ENCODE measurements around the gene SCAPER. TPM values are rescaled to one million over a fixed set of nuclear protein-coding genes. Genes with fewer than 3 reads are reported as not detected.

SCAPER gene
- polyA plus RNA-seq, 2 of the 4 experiments (the other 2 are of a cell fraction), result 4.9 to 5.5 TPM

- ChIA-PET POLR2A (interaction anchor here (1.1 kb wide), 1 partner anchor 9 kb away, joined by 4 read pairs; no protein-coding TSS in a partner anchor), CTCF (interaction anchor here (0.8 to 1.4 kb wide), 3 partner anchors 11 to 713 kb away, joined by 3 to 4 read pairs (median 3); partner anchors contain the start of gene RCN2)
- FAIRE-seq (no peak), ATAC-seq (peak; percentile 76 to 80), DNase-seq (ENCODE audit: low read depth in 1 of 2, low spot score in 1 of 2) (peak; percentile 46 to 49)
- TF ChIP-seq, protein P1, sequence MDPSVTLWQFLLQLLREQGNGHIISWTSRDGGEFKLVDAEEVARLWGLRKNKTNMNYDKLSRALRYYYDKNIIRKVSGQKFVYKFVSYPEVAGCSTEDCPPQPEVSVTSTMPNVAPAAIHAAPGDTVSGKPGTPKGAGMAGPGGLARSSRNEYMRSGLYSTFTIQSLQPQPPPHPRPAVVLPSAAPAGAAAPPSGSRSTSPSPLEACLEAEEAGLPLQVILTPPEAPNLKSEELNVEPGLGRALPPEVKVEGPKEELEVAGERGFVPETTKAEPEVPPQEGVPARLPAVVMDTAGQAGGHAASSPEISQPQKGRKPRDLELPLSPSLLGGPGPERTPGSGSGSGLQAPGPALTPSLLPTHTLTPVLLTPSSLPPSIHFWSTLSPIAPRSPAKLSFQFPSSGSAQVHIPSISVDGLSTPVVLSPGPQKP (IDR thresholded peaks at IDR 0.05; ENCODE audit: low read depth, low read length), result no peak
- TF ChIP-seq CTCF (IDR thresholded peaks at IDR 0.05) (no peak), PBX3 (IDR thresholded peaks at IDR 0.05) (no peak), POLR2AphosphoS2 (conservative IDR thresholded peaks at IDR 0.05; ENCODE audit: low read length) (no peak), MAZ (IDR thresholded peaks at IDR 0.05; ENCODE audit: borderline replicate concordance, low read depth, low read length) (no peak), KDM5A (IDR thresholded peaks at IDR 0.05) (no peak), RARB (CRISPR knock-in tag; IDR thresholded peaks at IDR 0.05) (no peak), HOXB13 (CRISPR knock-in tag; IDR thresholded peaks at IDR 0.05; ENCODE audit: low read depth) (no peak), ZC3H11A (IDR thresholded peaks at IDR 0.05) (no peak), HEYL (CRISPR knock-in tag; IDR thresholded peaks at IDR 0.05) (no peak), SMC3 (IDR thresholded peaks at IDR 0.05) (no peak), FOSB (CRISPR knock-in tag; IDR thresholded peaks at IDR 0.05) (no peak), BHLHE40 (IDR thresholded peaks at IDR 0.05; ENCODE audit: low read depth, low read length) (no peak)
- TF ChIP-seq, protein P2, sequence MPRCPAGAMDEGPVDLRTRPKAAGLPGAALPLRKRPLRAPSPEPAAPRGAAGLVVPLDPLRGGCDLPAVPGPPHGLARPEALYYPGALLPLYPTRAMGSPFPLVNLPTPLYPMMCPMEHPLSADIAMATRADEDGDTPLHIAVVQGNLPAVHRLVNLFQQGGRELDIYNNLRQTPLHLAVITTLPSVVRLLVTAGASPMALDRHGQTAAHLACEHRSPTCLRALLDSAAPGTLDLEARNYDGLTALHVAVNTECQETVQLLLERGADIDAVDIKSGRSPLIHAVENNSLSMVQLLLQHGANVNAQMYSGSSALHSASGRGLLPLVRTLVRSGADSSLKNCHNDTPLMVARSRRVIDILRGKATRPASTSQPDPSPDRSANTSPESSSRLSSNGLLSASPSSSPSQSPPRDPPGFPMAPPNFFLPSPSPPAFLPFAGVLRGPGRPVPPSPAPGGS (IDR thresholded peaks at IDR 0.05), result no peak
- TF ChIP-seq, protein P3, sequence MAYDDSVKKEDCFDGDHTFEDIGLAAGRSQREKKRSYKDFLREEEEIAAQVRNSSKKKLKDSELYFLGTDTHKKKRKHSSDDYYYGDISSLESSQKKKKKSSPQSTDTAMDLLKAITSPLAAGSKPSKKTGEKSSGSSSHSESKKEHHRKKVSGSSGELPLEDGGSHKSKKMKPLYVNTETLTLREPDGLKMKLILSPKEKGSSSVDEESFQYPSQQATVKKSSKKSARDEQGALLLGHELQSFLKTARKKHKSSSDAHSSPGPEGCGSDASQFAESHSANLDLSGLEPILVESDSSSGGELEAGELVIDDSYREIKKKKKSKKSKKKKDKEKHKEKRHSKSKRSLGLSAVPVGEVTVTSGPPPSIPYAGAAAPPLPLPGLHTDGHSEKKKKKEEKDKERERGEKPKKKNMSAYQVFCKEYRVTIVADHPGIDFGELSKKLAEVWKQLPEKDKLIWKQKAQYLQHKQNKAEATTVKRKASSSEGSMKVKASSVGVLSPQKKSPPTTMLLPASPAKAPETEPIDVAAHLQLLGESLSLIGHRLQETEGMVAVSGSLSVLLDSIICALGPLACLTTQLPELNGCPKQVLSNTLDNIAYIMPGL (CRISPR knock-in tag; IDR thresholded peaks at IDR 0.05; ENCODE audit: borderline replicate concordance), result no peak
- peaks cover 14% of the 10 kb centered on the region; the same call in 2 of the 3 replicates for H3K4me1 ChIP-seq
- peak overlapping the region; percentile 78 to 91 for H3K27ac ChIP-seq
- H3K4me2 ChIP-seq, result peak overlapping the region; percentile 86
- 14% methylated on average over 25 of the region's 29 CpGs for WGBS (ENCODE audit: missing lambda C conversion rate)
- H3K9me3 ChIP-seq, result no peaks in the 10 kb centered on the region
- peak overlapping the region; percentile 68 for H3K4me3 ChIP-seq
Measured at GRCh38 chr15:76904461-76905012, 603 bp downstream of the SCAPER start.

- ATAC-seq (peak; percentile 55 to 60; a peak in 5 of 6 replicates), FAIRE-seq (no peak), DNase-seq (ENCODE audit: low read depth in 1 of 2, low spot score in 1 of 2) (peak in 1 of 2 experiments; percentile 66)
- Histone ChIP-seq H3K4me3 (no peak overlapping the region), H3K27ac (no peak overlapping the region), H3K9me3 (no peaks in the 10 kb centered on the region), H3K4me2 (peak overlapping the region; percentile 86; the same call in 2 of the 3 replicates), H3K4me1 (peaks cover 14% of the 10 kb centered on the region; the same call in 2 of the 3 replicates)
- ChIA-PET POLR2A (no interaction called here), CTCF (interaction anchor here (0.9 to 1.4 kb wide), 3 partner anchors 10 to 28 kb away, joined by 3 read pairs; partner anchors contain the start of gene RCN2)
- TF ChIP-seq GATA3 (IDR thresholded peaks at IDR 0.05; ENCODE audit: borderline replicate concordance) (no peak), EHF (CRISPR knock-in tag; IDR thresholded peaks at IDR 0.05) (no peak), FOSL2 (IDR thresholded peaks at IDR 0.05) (no peak), FOSL2 (CRISPR knock-in tag; IDR thresholded peaks at IDR 0.05) (peak; percentile 39), JUN (IDR thresholded peaks at IDR 0.05) (no peak), RAD21 (conservative IDR thresholded peaks at IDR 0.05 in 1 of 2, IDR thresholded peaks at IDR 0.05 in 1 of 2) (peak; percentile 53 to 65), CTCF (IDR thresholded peaks at IDR 0.05) (peak; percentile 58), HEYL (CRISPR knock-in tag; IDR thresholded peaks at IDR 0.05) (no peak), HOXB5 (CRISPR knock-in tag; IDR thresholded peaks at IDR 0.05) (no peak), CHD4 (IDR thresholded peaks at IDR 0.05; ENCODE audit: borderline replicate concordance) (no peak), ATOH8 (CRISPR knock-in tag; IDR thresholded peaks at IDR 0.05; ENCODE audit: low read depth) (no peak), POLR2A (IDR thresholded peaks at IDR 0.05; ENCODE audit: low read length) (no peak)
- TF ChIP-seq, protein P4, sequence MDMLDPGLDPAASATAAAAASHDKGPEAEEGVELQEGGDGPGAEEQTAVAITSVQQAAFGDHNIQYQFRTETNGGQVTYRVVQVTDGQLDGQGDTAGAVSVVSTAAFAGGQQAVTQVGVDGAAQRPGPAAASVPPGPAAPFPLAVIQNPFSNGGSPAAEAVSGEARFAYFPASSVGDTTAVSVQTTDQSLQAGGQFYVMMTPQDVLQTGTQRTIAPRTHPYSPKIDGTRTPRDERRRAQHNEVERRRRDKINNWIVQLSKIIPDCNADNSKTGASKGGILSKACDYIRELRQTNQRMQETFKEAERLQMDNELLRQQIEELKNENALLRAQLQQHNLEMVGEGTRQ (IDR thresholded peaks at IDR 0.05), result no peak
Measured at GRCh38 chr15:76903251-76903681, 1.9 kb downstream of the SCAPER start.

Data from A549 (cell line).